ENCODE data around the gene RALGAPB.

The RALGAPB gene

GRCh38 chr20:38514185-38514584 is 41.5 kb downstream of the RALGAPB start:
- DNase-seq (ENCODE audit: low spot score) = no peak
- in situ Hi-C loops (cut with MboI; ENCODE audit: low pct_unique_long_range_greater_than_20kb, low sequenced_read_pairs, unreplicated experiment) = no loop called here
- TF ChIP-seq CTCF (IDR thresholded peaks at IDR 0.05; ENCODE audit: extremely low read depth, insufficient read depth, missing control alignments) = no peak

- in situ Hi-C loops (cut with MboI; ENCODE audit: low pct_unique_long_range_greater_than_20kb, low sequenced_read_pairs, unreplicated experiment) = no loop called here
- TF ChIP-seq CTCF (IDR thresholded peaks at IDR 0.05; ENCODE audit: extremely low read depth, insufficient read depth, missing control alignments) = no peak
- no peak for DNase-seq (ENCODE audit: low spot score)
These were observed 42.3 kb downstream of the RALGAPB start for GRCh38 chr20:38514947-38515346.

- DNase-seq (ENCODE audit: low spot score) = no peak
- in situ Hi-C loops (cut with MboI; ENCODE audit: low pct_unique_long_range_greater_than_20kb, low sequenced_read_pairs, unreplicated experiment) = no loop called here
These were observed 43.0 kb downstream of the RALGAPB start for GRCh38 chr20:38515631-38516030.

GRCh38 chr20:38519426-38519825 is 46.8 kb downstream of the RALGAPB start:
- in situ Hi-C loops (cut with MboI; ENCODE audit: low pct_unique_long_range_greater_than_20kb, low sequenced_read_pairs, unreplicated experiment) = no loop called here
- no peak for DNase-seq (ENCODE audit: low spot score)
- no peak for TF ChIP-seq CTCF (IDR thresholded peaks at IDR 0.05; ENCODE audit: extremely low read depth, insufficient read depth, missing control alignments)

More at GRCh38 chr20:38515631-38516030, 43.0 kb downstream of the RALGAPB start:
- no peak for TF ChIP-seq CTCF (IDR thresholded peaks at IDR 0.05; ENCODE audit: extremely low read depth, insufficient read depth, missing control alignments)

- in situ Hi-C loops (cut with MboI; ENCODE audit: low pct_unique_long_range_greater_than_20kb, low sequenced_read_pairs, unreplicated experiment) = no loop called here
- DNase-seq (ENCODE audit: low spot score) = no peak
- TF ChIP-seq CTCF (IDR thresholded peaks at IDR 0.05; ENCODE audit: extremely low read depth, insufficient read depth, missing control alignments) = no peak
These were observed 47.6 kb downstream of the RALGAPB start for GRCh38 chr20:38520261-38520660.

- no peak for TF ChIP-seq CTCF (IDR thresholded peaks at IDR 0.05; ENCODE audit: extremely low read depth, insufficient read depth, missing control alignments)
- in situ Hi-C loops (cut with MboI; ENCODE audit: low pct_unique_long_range_greater_than_20kb, low sequenced_read_pairs, unreplicated experiment) = no loop called here
- DNase-seq (ENCODE audit: low spot score) = no peak
These were observed 51.1 kb downstream of the RALGAPB start for GRCh38 chr20:38523697-38524096.

GRCh38 chr20:38528167-38528566 is 55.5 kb downstream of the RALGAPB start:
- no peak for TF ChIP-seq CTCF (IDR thresholded peaks at IDR 0.05; ENCODE audit: extremely low read depth, insufficient read depth, missing control alignments)
- in situ Hi-C loops (cut with MboI; ENCODE audit: low pct_unique_long_range_greater_than_20kb, low sequenced_read_pairs, unreplicated experiment) = no loop called here
- DNase-seq (ENCODE audit: low spot score) = no peak
